Natural killer cell (primary cell): ENCODE data around the gene TANGO6. TPM values are rescaled to one million over a fixed set of nuclear protein-coding genes. Genes with fewer than 3 reads are reported as not detected.

ENCODE experiments used
- ATAC-seq, 3 donors: fragments of 150-1000 bp in 2 of 3; fragments of 200-7000 bp in 1 of 3; cut with Tn5 transposase; 1 replicate in 1 of 3; 2 replicates in 2 of 3; pipeline ENCODE4 v1.10.0; 2021; ENCODE audit warnings: mild to moderate bottlenecking in 2 of 3, moderate library complexity in 2 of 3
- DNase-seq, 2 donors: peaks; one replicate each; pipeline versions ENCODE4 v3.0.0 to v3.0.0-alpha.2; 2013 to 2021; ENCODE audit warnings: mixed read lengths in 1 of 2
- H3K27ac ChIP-seq: one replicate; pipeline ENCODE4 v1.5.1; 2013; ENCODE audit warnings: mild to moderate bottlenecking, low read length
- H3K27me3 ChIP-seq: one replicate; pipeline ENCODE4 v1.6.1; 2013; ENCODE audit warnings: low read length; ENCODE audit not compliant: control insufficient read depth, insufficient read depth
- H3K36me3 ChIP-seq: one replicate; pipeline ENCODE4 v1.6.1; 2013; ENCODE audit warnings: low read length; ENCODE audit not compliant: control insufficient read depth, insufficient read depth
- H3K4me1 ChIP-seq: one replicate; pipeline ENCODE4 v1.6.1; 2013; ENCODE audit warnings: low read length; ENCODE audit not compliant: control insufficient read depth, insufficient read depth
- H3K4me3 ChIP-seq: one replicate; pipeline ENCODE4 v1.5.1; 2013; ENCODE audit warnings: low read length
- H3K9me3 ChIP-seq: one replicate; pipeline ENCODE4 v1.6.1; 2013; ENCODE audit warnings: low read length; ENCODE audit not compliant: control insufficient read depth, insufficient read depth
- H3K27ac Mint-ChIP-seq, 2 donors: one replicate each; pipeline ENCODE4 v1.8.0; 2022; ENCODE audit warnings: mild to moderate bottlenecking in 2 of 2, mixed read lengths in 2 of 2, moderate library complexity in 1 of 2
- H3K27me3 Mint-ChIP-seq, 2 donors: one replicate each; pipeline ENCODE4 v1.8.0; 2022; ENCODE audit warnings: low read depth in 2 of 2, mixed read lengths in 2 of 2
- H3K36me3 Mint-ChIP-seq: one replicate; pipeline ENCODE4 v1.8.0; 2022; ENCODE audit warnings: mixed read lengths
- H3K4me1 Mint-ChIP-seq, 2 donors: one replicate each; pipeline ENCODE4 v1.8.0; 2022; ENCODE audit warnings: mixed read lengths in 2 of 2
- H3K4me3 Mint-ChIP-seq: one replicate; pipeline ENCODE4 v1.8.0; 2022; ENCODE audit warnings: mild to moderate bottlenecking, moderate library complexity, mixed read lengths
- H3K9me3 Mint-ChIP-seq, 2 donors: one replicate each; pipeline ENCODE4 v1.8.0; 2022; ENCODE audit warnings: mixed read lengths in 2 of 2
- WGBS: methylation state at CpG from one replicate; pipeline ENCODE4 v1.1.7; 2013; ENCODE audit warnings: missing lambda C conversion rate; ENCODE audit not compliant: insufficient coverage; 5-methylcytosine and 5-hydroxymethylcytosine counted together
- intact Hi-C: fragments of 100-400 bp; cut with micrococcal nuclease; formaldehyde crosslinking; loops from one replicate; pipeline ENCODE4 v1.14.2; 2022
- total RNA-seq, 4 donors: library from RNA; stranded (reverse); fragments of 120-200 nt in 1 of 4; gene quantifications; one replicate each; pipeline versions ENCODE4 v1.2.3 to v1.2.4, GENCODE V29; 2013 to 2022
- TF ChIP-seq, protein P1 (sequence below): fragments of 200-600 bp; IDR thresholded peaks from one replicate; pipeline ENCODE4 v1.8.0; 2022; ENCODE audit warnings: antibody characterized with exemption

The TANGO6 gene
- total RNA-seq, 3 donors from 2014 or later (not counting 1 experiment from before 2014, with no cell fraction given) = 21.2 to 27.3 (median 23.9) TPM

DNA sequence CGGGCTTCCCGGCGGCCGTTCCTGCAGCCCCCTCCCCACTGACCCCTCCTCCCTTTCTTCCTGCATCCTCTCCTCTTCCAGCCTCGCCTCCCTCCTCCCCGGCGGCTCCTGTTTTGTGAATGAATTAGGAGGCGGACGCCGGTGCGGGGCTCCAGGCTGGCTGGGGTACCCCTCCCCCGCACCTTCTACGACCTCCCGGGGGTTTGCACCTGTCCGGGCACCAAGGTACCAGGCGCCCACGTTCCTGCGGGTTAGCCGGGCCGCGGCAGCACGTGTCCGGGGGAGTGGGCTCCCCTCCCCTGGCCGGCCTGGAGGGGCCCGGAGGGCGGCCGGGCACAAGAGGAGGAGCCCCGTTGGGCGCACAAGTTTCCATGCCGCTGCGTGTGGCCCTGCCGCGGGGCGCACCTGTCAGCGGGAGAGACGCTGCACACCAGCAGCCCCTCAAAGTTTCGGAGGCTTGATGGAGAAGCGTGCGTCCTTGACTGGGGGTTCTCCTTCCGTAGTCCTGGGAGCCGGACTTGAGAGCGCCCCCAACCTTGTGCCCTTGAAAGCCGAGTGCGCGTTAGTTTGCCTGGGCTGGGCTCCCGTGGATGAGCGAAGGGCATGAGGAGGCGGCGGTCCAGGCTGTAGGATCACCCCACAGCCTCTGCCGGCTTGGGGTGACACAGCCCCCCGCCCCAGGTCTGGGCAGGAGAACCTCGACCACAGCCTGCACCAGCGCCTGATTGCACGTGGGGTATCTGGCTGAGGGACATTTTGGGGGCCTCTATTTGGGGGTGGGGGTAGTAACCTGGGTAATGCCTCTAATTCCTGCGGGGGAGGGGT, 263.4 kb downstream of the TANGO6 start:
- H3K4me3 Mint-ChIP-seq = peak overlapping the region; percentile 72
- Histone ChIP-seq H3K27me3 (peaks cover 27% of the 10 kb centered on the region), H3K36me3 (peaks cover 2% of the 10 kb centered on the region), H3K4me3 (no peak overlapping the region), H3K4me1 (peaks cover 24% of the 10 kb centered on the region), H3K27ac (no peak overlapping the region), H3K9me3 (no peaks in the 10 kb centered on the region)
- intact Hi-C loops = no loop called here
- ATAC-seq (no peak), DNase-seq (no peak)
- no peaks in the 10 kb centered on the region for H3K9me3 Mint-ChIP-seq
- H3K27ac Mint-ChIP-seq = no peak overlapping the region
- H3K4me1 Mint-ChIP-seq = peaks cover 10 to 14% of the 10 kb centered on the region in 2 donors
- 1% methylated on average over 55 of the region's 55 CpGs for WGBS
- peaks cover 13 to 30% of the 10 kb centered on the region in 2 donors for H3K27me3 Mint-ChIP-seq
- H3K36me3 Mint-ChIP-seq = no peaks in the 10 kb centered on the region
- TF ChIP-seq, protein P1, sequence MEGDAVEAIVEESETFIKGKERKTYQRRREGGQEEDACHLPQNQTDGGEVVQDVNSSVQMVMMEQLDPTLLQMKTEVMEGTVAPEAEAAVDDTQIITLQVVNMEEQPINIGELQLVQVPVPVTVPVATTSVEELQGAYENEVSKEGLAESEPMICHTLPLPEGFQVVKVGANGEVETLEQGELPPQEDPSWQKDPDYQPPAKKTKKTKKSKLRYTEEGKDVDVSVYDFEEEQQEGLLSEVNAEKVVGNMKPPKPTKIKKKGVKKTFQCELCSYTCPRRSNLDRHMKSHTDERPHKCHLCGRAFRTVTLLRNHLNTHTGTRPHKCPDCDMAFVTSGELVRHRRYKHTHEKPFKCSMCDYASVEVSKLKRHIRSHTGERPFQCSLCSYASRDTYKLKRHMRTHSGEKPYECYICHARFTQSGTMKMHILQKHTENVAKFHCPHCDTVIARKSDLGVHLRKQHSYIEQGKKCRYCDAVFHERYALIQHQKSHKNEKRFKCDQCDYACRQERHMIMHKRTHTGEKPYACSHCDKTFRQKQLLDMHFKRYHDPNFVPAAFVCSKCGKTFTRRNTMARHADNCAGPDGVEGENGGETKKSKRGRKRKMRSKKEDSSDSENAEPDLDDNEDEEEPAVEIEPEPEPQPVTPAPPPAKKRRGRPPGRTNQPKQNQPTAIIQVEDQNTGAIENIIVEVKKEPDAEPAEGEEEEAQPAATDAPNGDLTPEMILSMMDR = no peak

DNA sequence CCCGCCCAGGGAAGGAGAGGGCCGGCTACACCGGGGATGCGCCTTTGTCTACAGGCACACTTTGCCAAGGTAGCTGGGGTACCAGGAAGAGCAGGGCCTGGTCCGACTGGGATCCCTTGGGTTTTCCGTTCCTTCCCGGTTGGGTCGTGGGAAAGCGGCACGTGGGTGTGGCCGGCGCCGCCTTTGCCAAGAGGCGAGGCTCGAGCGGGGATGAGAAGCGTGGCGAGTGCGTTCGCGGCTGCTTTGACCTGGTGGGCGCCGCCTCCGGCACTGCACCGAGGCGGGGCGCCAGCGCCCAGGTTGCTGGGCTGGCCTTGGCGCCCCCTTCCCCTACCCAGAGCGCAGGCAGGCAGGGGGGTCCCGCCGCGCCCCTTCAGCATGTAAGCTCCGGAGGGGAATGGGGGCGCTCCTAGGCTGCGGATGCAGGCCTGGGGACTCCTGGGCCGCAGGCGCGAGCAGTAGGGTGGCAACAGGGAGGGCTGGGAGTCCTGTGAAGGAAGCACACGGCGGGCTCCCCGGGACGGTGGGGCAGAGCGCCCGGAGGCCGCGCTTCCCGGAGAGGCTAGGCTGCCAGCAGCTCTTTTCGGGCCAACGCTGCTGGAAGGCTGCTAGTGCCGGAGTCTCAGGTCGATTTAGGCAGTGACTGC, 264.1 kb downstream of the TANGO6 start:
- DNase-seq = no peak
- Histone ChIP-seq H3K4me3 (no peak overlapping the region), H3K36me3 (peaks cover 2% of the 10 kb centered on the region), H3K27me3 (peaks cover 27% of the 10 kb centered on the region), H3K4me1 (peaks cover 24% of the 10 kb centered on the region), H3K9me3 (no peaks in the 10 kb centered on the region), H3K27ac (no peak overlapping the region)
- ATAC-seq = no peak
- H3K9me3 Mint-ChIP-seq = no peaks in the 10 kb centered on the region
- peaks cover 10 to 14% of the 10 kb centered on the region in 2 donors for H3K4me1 Mint-ChIP-seq
- H3K36me3 Mint-ChIP-seq = no peaks in the 10 kb centered on the region
- WGBS = 13% methylated on average over 52 of the region's 52 CpGs
- H3K27ac Mint-ChIP-seq = no peak overlapping the region
- TF ChIP-seq, protein P1 = no peak
- peak overlapping the region; percentile 72 for H3K4me3 Mint-ChIP-seq
- peaks cover 13 to 30% of the 10 kb centered on the region in 2 donors for H3K27me3 Mint-ChIP-seq
- intact Hi-C loops = no loop called here

DNA sequence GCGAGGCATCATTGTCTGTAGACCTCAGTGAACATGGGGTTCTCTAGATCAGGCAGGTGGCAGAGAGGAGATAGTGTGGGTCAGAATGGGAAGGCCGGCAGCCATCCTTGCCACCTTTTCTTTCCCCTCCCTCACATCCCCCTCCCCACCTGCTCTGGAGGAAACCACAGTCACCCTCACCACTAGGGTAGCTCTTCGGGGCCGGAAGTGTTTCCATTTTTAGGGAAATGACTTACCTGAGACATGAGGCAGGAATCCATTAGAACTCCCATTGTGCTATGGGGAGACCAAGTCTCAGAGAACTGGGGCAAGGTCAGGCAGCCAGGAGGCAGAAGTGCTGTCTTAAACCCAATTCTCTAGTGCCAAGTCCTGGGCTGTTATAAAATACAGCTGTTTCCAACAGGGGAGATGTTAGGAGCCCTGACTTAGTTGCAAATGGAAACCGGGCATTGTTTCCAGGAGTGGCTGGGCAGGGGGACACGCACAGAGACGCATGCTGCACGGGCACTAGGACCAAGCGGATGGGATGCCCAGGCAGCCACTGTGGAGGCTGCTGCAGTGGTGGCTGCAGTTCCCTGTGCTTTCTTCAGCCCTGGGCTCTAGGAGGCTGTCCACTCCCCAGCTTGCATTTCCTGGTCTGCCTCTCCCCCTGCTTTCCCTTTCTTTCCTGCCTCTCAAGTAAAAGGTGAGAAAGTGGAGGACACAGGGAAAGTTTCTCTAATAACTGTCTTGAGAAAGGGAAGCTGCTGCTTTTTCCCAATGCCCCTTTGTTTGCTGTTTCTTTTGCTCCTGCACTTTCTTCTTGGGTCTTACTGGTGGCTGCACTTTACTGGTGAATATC, 265.0 kb downstream of the TANGO6 start:
- H3K27ac Mint-ChIP-seq = no peak overlapping the region
- Histone ChIP-seq H3K27me3 (peaks cover 27% of the 10 kb centered on the region), H3K9me3 (no peaks in the 10 kb centered on the region), H3K4me1 (peaks cover 24% of the 10 kb centered on the region), H3K36me3 (peaks cover 2% of the 10 kb centered on the region), H3K4me3 (no peak overlapping the region), H3K27ac (no peak overlapping the region)
- peaks cover 10 to 18% of the 10 kb centered on the region in 2 donors for H3K4me1 Mint-ChIP-seq
- 79% methylated on average over 9 of the region's 9 CpGs for WGBS
- intact Hi-C loops = no loop called here
- DNase-seq (no peak), ATAC-seq (no peak)
- peaks cover 13 to 27% of the 10 kb centered on the region in 2 donors for H3K27me3 Mint-ChIP-seq
- H3K4me3 Mint-ChIP-seq = no peak overlapping the region
- no peaks in the 10 kb centered on the region for H3K9me3 Mint-ChIP-seq
- H3K36me3 Mint-ChIP-seq = no peaks in the 10 kb centered on the region
- TF ChIP-seq, protein P1 = no peak
